IMR-90 (cell line): ENCODE data around the gene DBH.

Source experiments
- BHLHE40 ChIP-seq: fragments of 150-350 bp; IDR thresholded peaks from 2 replicates; pipeline ENCODE4 v1.6.1; 2016; ENCODE audit warnings: mild to moderate bottlenecking, low read depth, low read length
- CEBPB ChIP-seq: IDR thresholded peaks from 2 replicates; pipeline ENCODE4 v1.6.1; 2012; ENCODE audit warnings: low read depth, low read length, improper control_type of control experiment
- CTCF ChIP-seq: conservative IDR thresholded peaks from 2 replicates; pipeline ENCODE4 v1.5.1; 2012; ENCODE audit warnings: mild to moderate bottlenecking, low read depth, low read length, improper control_type of control experiment
- ELK1 ChIP-seq: fragments of 150-350 bp; IDR thresholded peaks from 2 replicates; pipeline ENCODE4 v1.6.1; 2016; ENCODE audit warnings: low read depth, mild to moderate bottlenecking, low read length, moderate library complexity, borderline replicate concordance
- FOS ChIP-seq: fragments of 150-350 bp; IDR thresholded peaks from 2 replicates; pipeline ENCODE4 v1.6.1; 2016; ENCODE audit warnings: low read depth, low read length
- MAFK ChIP-seq: IDR thresholded peaks from 2 replicates; pipeline ENCODE4 v1.6.1; 2012; ENCODE audit warnings: low read depth, low read length, improper control_type of control experiment
- MAZ ChIP-seq: IDR thresholded peaks from 2 replicates; pipeline ENCODE4 v1.6.1; 2012; ENCODE audit warnings: low read depth, mild to moderate bottlenecking, low read length, improper control_type of control experiment, moderate library complexity, borderline replicate concordance
- NFE2L2 ChIP-seq: fragments of 150-350 bp; IDR thresholded peaks from 2 replicates; pipeline ENCODE4 v1.6.1; 2016; ENCODE audit warnings: low read depth, mild to moderate bottlenecking, low read length
- POLR2A ChIP-seq: IDR thresholded peaks from 2 replicates; pipeline ENCODE4 v1.6.1; 2012; ENCODE audit warnings: mild to moderate bottlenecking, low read depth, low read length
- RAD21 ChIP-seq: IDR thresholded peaks from 2 replicates; pipeline ENCODE4 v1.6.1; 2012; ENCODE audit warnings: low read length, improper control_type of control experiment
- RCOR1 ChIP-seq: IDR thresholded peaks from 2 replicates; pipeline ENCODE4 v1.6.1; 2012; ENCODE audit warnings: mild to moderate bottlenecking, low read length, improper control_type of control experiment; ENCODE audit not compliant: insufficient replicate concordance
- RFX5 ChIP-seq: IDR thresholded peaks from 2 replicates; pipeline ENCODE4 v1.8.0; 2012; ENCODE audit warnings: low read depth, mild to moderate bottlenecking, low read length, moderate library complexity
- SMC3 ChIP-seq: fragments of 150-350 bp; IDR thresholded peaks from 2 replicates; pipeline ENCODE4 v1.6.1; 2016; ENCODE audit warnings: low read depth, mild to moderate bottlenecking, antibody characterized with exemption, low read length, moderate library complexity
- USF2 ChIP-seq: fragments of 150-350 bp; IDR thresholded peaks from 2 replicates; pipeline ENCODE4 v1.6.1; 2017; ENCODE audit warnings: mild to moderate bottlenecking, antibody characterized with exemption, low read length, low read depth

- no peak for TF ChIP-seq CTCF
- TF ChIP-seq RAD21: no peak
- TF ChIP-seq USF2: no peak
- TF ChIP-seq NFE2L2: no peak
- no peak for TF ChIP-seq POLR2A
- no peak for TF ChIP-seq RCOR1
- TF ChIP-seq CEBPB: no peak
- TF ChIP-seq SMC3: no peak
- no peak for TF ChIP-seq RFX5
- TF ChIP-seq ELK1: no peak
- TF ChIP-seq MAFK: no peak
- TF ChIP-seq FOS: no peak
- no peak for TF ChIP-seq BHLHE40
- no peak for TF ChIP-seq MAZ
Measured at GRCh38 chr9:133614056-133614455, 22.1 kb upstream of the DBH start.
